Loucy (cell line): ENCODE results near the gene POC1A.

Source experiments
- H2AFZ ChIP-seq: fragments of 200-600 bp; sonication (generic); 2 replicates; pipeline ENCODE4 v1.6.0; 2016; ENCODE audit warnings: antibody characterized with exemption, mild to moderate bottlenecking, low read length, moderate library complexity
- H3F3A ChIP-seq: fragments of 200-600 bp; 2 replicates; pipeline ENCODE4 v1.6.0; 2016; ENCODE audit warnings: antibody characterized with exemption, low read depth, mild to moderate bottlenecking
- H3K27me3 ChIP-seq: fragments of 200-600 bp; sonication (generic); 2 replicates; pipeline ENCODE4 v1.6.1; 2014; ENCODE audit warnings: low read length, mild to moderate bottlenecking; ENCODE audit not compliant: insufficient read depth, poor library complexity, severe bottlenecking
- H3K36me3 ChIP-seq: fragments of 200-600 bp; sonication (generic); 2 replicates; pipeline ENCODE4 v1.6.1; 2016; ENCODE audit warnings: low read length; ENCODE audit not compliant: insufficient read depth
- H3K4me1 ChIP-seq: fragments of 200-600 bp; sonication (generic); 2 replicates; pipeline ENCODE4 v1.5.1; 2014; ENCODE audit warnings: low read length, mild to moderate bottlenecking; ENCODE audit not compliant: insufficient read depth, poor library complexity, severe bottlenecking
- H3K4me2 ChIP-seq: fragments of 200-600 bp; sonication (generic); 2 replicates; pipeline ENCODE4 v1.6.0; 2014; ENCODE audit warnings: antibody characterized with exemption, low read length, low read depth, mild to moderate bottlenecking; ENCODE audit not compliant: poor library complexity, severe bottlenecking
- H3K4me3 ChIP-seq: fragments of 200-600 bp; sonication (generic); 2 replicates; pipeline ENCODE4 v1.5.1; 2014; ENCODE audit warnings: low read length, mild to moderate bottlenecking, mixed read lengths; ENCODE audit not compliant: poor library complexity, severe bottlenecking
- H3K79me2 ChIP-seq: fragments of 200-600 bp; sonication (generic); 2 replicates; pipeline ENCODE4 v1.6.1; 2014; ENCODE audit warnings: low read length; ENCODE audit not compliant: insufficient read depth
- H3K9ac ChIP-seq: fragments of 200-600 bp; sonication (generic); 2 replicates; pipeline ENCODE4 v1.6.0; 2014; ENCODE audit warnings: mild to moderate bottlenecking, low read depth, low read length, moderate library complexity; ENCODE audit not compliant: poor library complexity, severe bottlenecking
- H3K9me2 ChIP-seq: fragments of 200-600 bp; sonication (generic); replicated peaks from 2 replicates; pipeline ENCODE4 v1.6.1; 2016; ENCODE audit warnings: low read depth, low read length, mixed read lengths
- H3K9me3 ChIP-seq: fragments of 200-600 bp; sonication (generic); 2 replicates; pipeline ENCODE4 v1.6.1; 2014; ENCODE audit warnings: mild to moderate bottlenecking, antibody characterized with exemption, low read length, low read depth; ENCODE audit not compliant: insufficient read depth
- H4K20me1 ChIP-seq: fragments of 200-600 bp; sonication (generic); 2 replicates; pipeline ENCODE4 v1.6.0; 2014; ENCODE audit warnings: antibody characterized with exemption, low read length, mild to moderate bottlenecking; ENCODE audit not compliant: insufficient read depth, poor library complexity, severe bottlenecking
- EZH2phosphoT487 ChIP-seq: fragments of 200-600 bp; IDR thresholded peaks from 2 replicates; pipeline ENCODE4 v1.6.1; 2018; ENCODE audit warnings: antibody characterized with exemption, mild to moderate bottlenecking, moderate library complexity, borderline replicate concordance
- TF ChIP-seq, protein P1 (sequence below): fragments of 200-600 bp; sonication (generic); conservative IDR thresholded peaks from 2 replicates; pipeline ENCODE4 v1.5.1; 2014; ENCODE audit warnings: mild to moderate bottlenecking, antibody characterized with exemption, low read length

POC1A gene

DNA sequence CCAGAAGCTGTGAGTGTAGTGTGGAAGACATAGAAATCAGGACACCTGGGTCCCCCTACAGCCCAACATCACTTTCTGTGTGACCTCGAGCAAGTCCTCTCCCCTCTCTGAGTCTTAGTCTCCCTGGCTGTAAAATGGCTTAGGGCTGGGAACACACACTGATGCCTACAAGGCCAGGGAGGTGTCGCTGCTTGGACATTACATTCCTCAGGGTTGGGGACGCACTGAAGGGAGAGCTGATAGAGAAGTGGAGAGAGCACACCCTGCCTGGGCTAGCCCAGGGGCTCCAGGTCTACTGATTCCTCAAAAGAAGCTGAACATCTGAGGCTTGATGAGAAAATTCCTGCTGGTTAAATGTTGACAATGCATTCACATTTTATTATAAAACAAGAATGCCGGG, 37.4 kb upstream of the POC1A start:
- no peaks in the 10 kb centered on the region for H3K4me1 ChIP-seq
- TF ChIP-seq EZH2phosphoT487: no peak
- TF ChIP-seq, protein P1, sequence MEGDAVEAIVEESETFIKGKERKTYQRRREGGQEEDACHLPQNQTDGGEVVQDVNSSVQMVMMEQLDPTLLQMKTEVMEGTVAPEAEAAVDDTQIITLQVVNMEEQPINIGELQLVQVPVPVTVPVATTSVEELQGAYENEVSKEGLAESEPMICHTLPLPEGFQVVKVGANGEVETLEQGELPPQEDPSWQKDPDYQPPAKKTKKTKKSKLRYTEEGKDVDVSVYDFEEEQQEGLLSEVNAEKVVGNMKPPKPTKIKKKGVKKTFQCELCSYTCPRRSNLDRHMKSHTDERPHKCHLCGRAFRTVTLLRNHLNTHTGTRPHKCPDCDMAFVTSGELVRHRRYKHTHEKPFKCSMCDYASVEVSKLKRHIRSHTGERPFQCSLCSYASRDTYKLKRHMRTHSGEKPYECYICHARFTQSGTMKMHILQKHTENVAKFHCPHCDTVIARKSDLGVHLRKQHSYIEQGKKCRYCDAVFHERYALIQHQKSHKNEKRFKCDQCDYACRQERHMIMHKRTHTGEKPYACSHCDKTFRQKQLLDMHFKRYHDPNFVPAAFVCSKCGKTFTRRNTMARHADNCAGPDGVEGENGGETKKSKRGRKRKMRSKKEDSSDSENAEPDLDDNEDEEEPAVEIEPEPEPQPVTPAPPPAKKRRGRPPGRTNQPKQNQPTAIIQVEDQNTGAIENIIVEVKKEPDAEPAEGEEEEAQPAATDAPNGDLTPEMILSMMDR: no peak
- no peaks in the 10 kb centered on the region for H3K9me3 ChIP-seq

DNA sequence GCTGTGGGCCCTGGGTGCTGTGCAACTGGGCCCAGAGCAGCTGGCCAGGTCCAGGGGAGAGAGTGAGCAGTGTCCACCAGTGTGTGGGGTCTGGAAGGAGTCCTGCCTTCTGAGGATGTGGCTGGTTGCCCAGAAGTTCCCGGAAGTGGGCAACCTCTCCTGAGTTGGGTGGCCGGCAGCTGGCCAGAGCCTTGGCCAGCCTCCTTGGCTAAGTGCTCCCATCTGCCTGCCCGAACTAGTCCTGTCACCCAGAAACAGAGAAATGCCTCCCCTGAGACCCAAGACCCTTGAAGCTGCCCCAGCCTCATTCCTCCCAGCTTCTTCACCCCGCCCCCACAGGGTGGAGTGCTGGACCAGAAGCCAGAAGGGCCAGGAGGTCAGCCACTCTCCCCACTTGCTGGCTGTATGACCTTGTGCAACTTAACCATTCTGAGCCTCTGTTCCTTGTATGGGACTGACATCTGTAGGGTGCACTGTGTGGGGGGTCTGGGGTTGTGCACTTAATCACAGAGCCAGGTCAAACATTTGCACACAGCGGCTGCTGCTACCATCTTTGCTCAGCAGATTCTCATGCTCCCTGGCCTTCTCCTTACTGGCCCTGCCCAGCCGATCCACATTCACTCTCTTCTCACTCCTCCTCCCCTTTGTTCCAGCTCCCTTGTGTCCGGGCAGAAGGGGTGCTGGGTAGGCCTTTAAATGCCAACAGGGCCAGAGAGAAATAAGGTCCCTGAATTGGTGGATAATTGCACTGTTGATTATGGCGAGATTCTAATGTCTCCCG, 36.3 kb upstream of the POC1A start:
- Histone ChIP-seq H4K20me1 (no peaks in the 10 kb centered on the region), H3F3A (no peaks in the 10 kb centered on the region), H3K4me3 (no peak overlapping the region), H3K36me3 (no peaks in the 10 kb centered on the region), H3K9ac (no peak overlapping the region), H3K79me2 (no peaks in the 10 kb centered on the region), H3K4me2 (no peak overlapping the region), H3K27me3 (no peaks in the 10 kb centered on the region), H3K9me3 (no peaks in the 10 kb centered on the region), H3K9me2 (no peaks in the 10 kb centered on the region), H2AFZ (no peak overlapping the region), H3K4me1 (no peaks in the 10 kb centered on the region)
- no peak for TF ChIP-seq EZH2phosphoT487
- TF ChIP-seq, protein P1: no peak

More for the DNA sequence above, 37.4 kb upstream of the POC1A start:
- no peaks in the 10 kb centered on the region for H4K20me1 ChIP-seq
- H3K9ac ChIP-seq: no peak overlapping the region
- no peak overlapping the region for H3K4me3 ChIP-seq
- H2AFZ ChIP-seq: no peak overlapping the region
- H3K9me2 ChIP-seq: no peaks in the 10 kb centered on the region
- H3K27me3 ChIP-seq: no peaks in the 10 kb centered on the region
- H3K79me2 ChIP-seq: no peaks in the 10 kb centered on the region
- H3F3A ChIP-seq: no peaks in the 10 kb centered on the region
- H3K4me2 ChIP-seq: no peak overlapping the region
- H3K36me3 ChIP-seq: no peaks in the 10 kb centered on the region

DNA sequence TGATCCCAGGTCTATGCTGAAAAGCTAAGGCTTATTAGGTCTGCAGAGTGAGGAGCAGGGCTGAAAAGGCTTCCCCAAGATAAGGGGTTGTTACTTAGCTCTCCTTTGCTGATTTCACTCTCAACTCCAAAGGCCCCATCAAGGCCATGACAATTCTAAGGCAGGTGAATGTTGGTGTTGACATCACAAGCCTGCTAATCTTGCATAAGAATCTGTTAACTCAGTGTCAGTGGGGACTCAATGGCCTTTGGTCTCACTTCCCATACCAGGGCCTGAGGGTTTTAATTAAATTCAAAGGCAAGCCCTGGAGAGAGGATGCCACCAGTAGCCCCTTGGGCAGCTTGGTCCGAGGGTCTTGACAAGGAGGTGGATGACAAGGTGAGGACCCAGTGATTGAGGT, 34.3 kb upstream of the POC1A start:
- H3K9me2 ChIP-seq: no peaks in the 10 kb centered on the region
- H2AFZ ChIP-seq: no peak overlapping the region
- no peaks in the 10 kb centered on the region for H3K36me3 ChIP-seq
- H3K4me2 ChIP-seq: no peak overlapping the region
- TF ChIP-seq, protein P1: no peak
- no peak for TF ChIP-seq EZH2phosphoT487
- H3K9ac ChIP-seq: no peak overlapping the region
- no peaks in the 10 kb centered on the region for H4K20me1 ChIP-seq
- H3K4me1 ChIP-seq: no peaks in the 10 kb centered on the region
- H3K27me3 ChIP-seq: no peaks in the 10 kb centered on the region
- H3F3A ChIP-seq: no peaks in the 10 kb centered on the region
- H3K79me2 ChIP-seq: no peaks in the 10 kb centered on the region
- no peaks in the 10 kb centered on the region for H3K9me3 ChIP-seq
- no peak overlapping the region for H3K4me3 ChIP-seq
